ENCODE results near the gene AKR1E2. TPM values are rescaled to one million over a fixed set of nuclear protein-coding genes. Genes with fewer than 3 reads are reported as not detected.

AKR1E2 gene
- total RNA-seq, 2 experiments from 2014 or later, result 6.1 to 6.5 TPM

DNA sequence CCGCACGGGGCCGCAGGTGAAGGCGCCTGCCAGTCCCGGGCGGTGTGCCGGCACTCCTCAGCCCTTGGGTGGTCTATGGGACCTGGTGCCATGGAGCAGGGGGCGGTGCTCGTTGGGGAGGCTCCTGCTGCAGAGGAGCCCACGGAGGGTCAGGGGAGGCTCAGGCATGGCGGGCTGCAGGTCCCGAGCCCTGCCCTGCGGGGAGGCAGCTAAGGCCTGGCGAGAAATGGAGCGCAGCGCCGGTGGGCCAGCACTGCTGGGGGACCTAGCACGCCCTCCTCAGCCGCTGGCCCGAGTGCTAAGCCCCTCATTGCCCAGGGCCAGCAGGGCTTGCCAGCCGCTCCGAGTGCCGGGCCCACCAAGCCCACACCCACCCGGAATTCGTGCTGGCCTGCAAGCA, 18.9 kb downstream of the AKR1E2 start:
- intact Hi-C loops (cut with micrococcal nuclease), result loop anchor here (5.0 kb wide), 1 partner anchor 537 kb away; no protein-coding TSS in a partner anchor
- POLR2A ChIA-PET, result no interaction called here
- no peak for ATAC-seq

DNA sequence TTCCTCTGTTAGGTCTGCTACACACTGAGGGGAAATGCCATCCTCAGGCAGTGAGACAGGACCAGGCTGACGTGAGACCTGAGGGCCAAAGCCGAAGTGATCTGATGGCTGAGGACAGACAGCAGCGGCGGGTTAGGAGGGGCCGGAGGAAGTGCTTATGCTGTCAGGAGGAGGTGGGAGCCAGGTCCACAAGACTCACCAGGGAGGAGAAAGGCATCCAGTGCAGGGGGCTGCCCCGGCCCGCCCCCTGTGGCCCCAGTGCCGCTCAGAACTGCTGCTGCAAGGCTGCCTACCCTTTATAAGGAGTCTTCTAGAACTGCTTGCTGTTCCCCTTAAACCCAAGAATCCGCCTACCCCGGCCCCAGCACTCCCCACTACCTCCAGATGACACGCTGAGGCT, 19.8 kb downstream of the AKR1E2 start:
- Mint-ChIP-seq H3K36me3 (ENCODE audit: low read depth) (peaks cover 2% of the 10 kb centered on the region), H3K4me3 (no peak overlapping the region), H3K9me3 (no peaks in the 10 kb centered on the region), H3K27ac (no peak overlapping the region), H3K4me1 (ENCODE audit: low read depth) (peaks cover 3% of the 10 kb centered on the region), H3K27me3 (peaks cover 2% of the 10 kb centered on the region)
- intact Hi-C loops (cut with micrococcal nuclease), result loop anchor here (5.0 kb wide), 1 partner anchor 537 kb away; no protein-coding TSS in a partner anchor
- CTCF ChIA-PET, result no interaction called here
- no peak for DNase-seq
- TF ChIP-seq, protein P1, sequence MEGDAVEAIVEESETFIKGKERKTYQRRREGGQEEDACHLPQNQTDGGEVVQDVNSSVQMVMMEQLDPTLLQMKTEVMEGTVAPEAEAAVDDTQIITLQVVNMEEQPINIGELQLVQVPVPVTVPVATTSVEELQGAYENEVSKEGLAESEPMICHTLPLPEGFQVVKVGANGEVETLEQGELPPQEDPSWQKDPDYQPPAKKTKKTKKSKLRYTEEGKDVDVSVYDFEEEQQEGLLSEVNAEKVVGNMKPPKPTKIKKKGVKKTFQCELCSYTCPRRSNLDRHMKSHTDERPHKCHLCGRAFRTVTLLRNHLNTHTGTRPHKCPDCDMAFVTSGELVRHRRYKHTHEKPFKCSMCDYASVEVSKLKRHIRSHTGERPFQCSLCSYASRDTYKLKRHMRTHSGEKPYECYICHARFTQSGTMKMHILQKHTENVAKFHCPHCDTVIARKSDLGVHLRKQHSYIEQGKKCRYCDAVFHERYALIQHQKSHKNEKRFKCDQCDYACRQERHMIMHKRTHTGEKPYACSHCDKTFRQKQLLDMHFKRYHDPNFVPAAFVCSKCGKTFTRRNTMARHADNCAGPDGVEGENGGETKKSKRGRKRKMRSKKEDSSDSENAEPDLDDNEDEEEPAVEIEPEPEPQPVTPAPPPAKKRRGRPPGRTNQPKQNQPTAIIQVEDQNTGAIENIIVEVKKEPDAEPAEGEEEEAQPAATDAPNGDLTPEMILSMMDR (IDR thresholded peaks at IDR 0.05), result no peak
- ATAC-seq, result no peak
- POLR2A ChIA-PET, result no interaction called here

More for the DNA sequence above, 18.9 kb downstream of the AKR1E2 start:
- Mint-ChIP-seq H3K27me3 (peaks cover 2% of the 10 kb centered on the region), H3K36me3 (ENCODE audit: low read depth) (peaks cover 2% of the 10 kb centered on the region), H3K4me3 (no peak overlapping the region), H3K27ac (no peak overlapping the region), H3K9me3 (no peaks in the 10 kb centered on the region), H3K4me1 (ENCODE audit: low read depth) (peaks cover 3% of the 10 kb centered on the region)
- TF ChIP-seq, protein P1 (IDR thresholded peaks at IDR 0.05), result no peak
- DNase-seq, result no peak
- CTCF ChIA-PET, result no interaction called here

DNA sequence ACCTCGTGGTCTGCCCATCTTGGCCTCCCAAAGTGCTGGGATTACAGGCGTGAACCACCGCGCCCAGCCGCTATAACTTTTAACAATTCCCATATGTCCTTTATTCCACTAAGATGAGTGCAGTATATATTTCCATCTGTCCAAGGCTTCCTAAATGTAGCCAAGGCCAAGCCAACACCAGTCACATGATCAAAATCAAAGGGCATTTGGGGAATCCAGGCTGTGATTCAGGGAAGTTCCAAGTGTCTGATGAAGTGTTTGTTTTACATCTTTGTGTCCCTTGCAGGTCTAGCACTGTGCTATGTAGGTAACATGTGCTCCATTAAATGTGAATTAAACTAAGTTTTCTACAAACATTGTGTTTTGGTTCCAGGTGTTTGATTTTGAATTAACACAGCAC, 20.8 kb downstream of the AKR1E2 start:
- CTCF ChIA-PET, result interaction anchor here (5.7 kb wide), 1 partner anchor 32 kb away, joined by 47 read pairs; no protein-coding TSS in a partner anchor
- peaks cover 2% of the 10 kb centered on the region for H3K36me3 Mint-ChIP-seq (ENCODE audit: low read depth)
- intact Hi-C loops (cut with micrococcal nuclease), result loop anchor here (5.0 kb wide), 1 partner anchor 536 kb away; no protein-coding TSS in a partner anchor
- peaks cover 3% of the 10 kb centered on the region for H3K4me1 Mint-ChIP-seq (ENCODE audit: low read depth)
- H3K27me3 Mint-ChIP-seq, result peaks cover 2% of the 10 kb centered on the region
- H3K9me3 Mint-ChIP-seq, result no peaks in the 10 kb centered on the region
- no peak overlapping the region for H3K27ac Mint-ChIP-seq
- DNase-seq (no peak), ATAC-seq (no peak)
- TF ChIP-seq, protein P1 (IDR thresholded peaks at IDR 0.05), result no peak
- no peak overlapping the region for H3K4me3 Mint-ChIP-seq
- POLR2A ChIA-PET, result no interaction called here

DNA sequence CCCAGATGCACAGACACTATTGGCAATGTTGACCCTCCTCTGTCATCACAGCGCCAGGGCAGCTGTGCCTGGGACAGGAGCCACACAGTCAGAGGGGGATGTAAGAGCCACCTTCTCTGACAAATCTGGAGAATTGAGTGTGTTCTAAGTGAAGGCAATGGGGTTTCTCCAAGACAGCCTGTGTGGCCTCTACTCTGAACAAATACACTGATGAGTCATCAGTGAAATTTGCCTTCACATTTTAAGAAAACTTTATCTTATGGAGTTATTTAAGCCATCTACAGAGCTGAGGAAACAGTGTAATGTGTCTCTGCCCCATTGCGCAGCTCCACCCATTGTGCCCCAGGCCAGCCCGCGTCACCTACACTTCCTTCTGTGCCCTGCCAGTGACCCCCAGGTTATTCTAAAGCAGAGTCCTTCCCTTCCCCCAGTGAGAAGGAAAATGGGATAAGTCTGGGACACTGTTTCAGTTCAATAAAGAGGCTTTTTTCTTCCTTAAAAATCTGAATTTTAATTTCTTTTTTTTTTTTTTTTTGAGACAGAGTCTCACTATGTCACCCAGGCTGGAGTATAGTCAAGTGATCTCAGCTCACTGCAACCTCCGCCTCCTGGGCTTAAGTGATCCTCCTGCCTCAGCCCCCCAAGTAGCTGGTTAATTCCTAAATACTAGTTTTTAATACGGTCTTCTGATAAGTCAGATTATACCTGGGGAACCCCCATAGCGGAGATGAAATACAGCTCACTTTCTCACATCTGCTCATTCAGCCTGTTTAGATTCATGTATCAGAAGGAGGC, 21.8 kb downstream of the AKR1E2 start:
- POLR2A ChIA-PET, result no interaction called here
- ATAC-seq, result no peak
- Mint-ChIP-seq H3K4me1 (ENCODE audit: low read depth) (peaks cover 3% of the 10 kb centered on the region), H3K9me3 (no peaks in the 10 kb centered on the region), H3K27me3 (peaks cover 2% of the 10 kb centered on the region), H3K36me3 (ENCODE audit: low read depth) (peaks cover 2% of the 10 kb centered on the region), H3K27ac (no peak overlapping the region), H3K4me3 (no peak overlapping the region)
- intact Hi-C loops (cut with micrococcal nuclease), result loop anchor here (5.0 kb wide), 1 partner anchor 535 kb away; no protein-coding TSS in a partner anchor
- CTCF ChIA-PET, result interaction anchor here (1.0 to 5.7 kb wide), 8 partner anchors 10 to 775 kb away, joined by 3 to 90 read pairs (median 28); no protein-coding TSS in a partner anchor
- TF ChIP-seq, protein P1 (IDR thresholded peaks at IDR 0.05), result no peak
- no peak for DNase-seq

All from activated CD8-positive, alpha-beta T cell treated with anti-CD3 and anti-CD28 coated beads for 36 hours (primary cell).